Transverse colon (tissue), 4 donors: ENCODE data around the gene CCDC86.

Source experiments
- EP300 ChIP-seq: sonication (generic); formaldehyde crosslinking; IDR thresholded peaks from one replicate; pipeline ENCODE4 v1.6.1; 2017; ENCODE audit warnings: antibody characterized with exemption, low read depth
- POLR2A ChIP-seq: fragments of 450-650 bp; IDR thresholded peaks from one replicate; pipeline ENCODE4 v1.6.1; 2016; ENCODE audit warnings: antibody characterized with exemption, mild to moderate bottlenecking, moderate library complexity
- POLR2AphosphoS5 ChIP-seq, 3 donors: sonication (generic); formaldehyde crosslinking; IDR thresholded peaks; one replicate each; pipeline ENCODE4 v1.6.1; 2016; ENCODE audit warnings: antibody characterized with exemption in 3 of 3
- TF ChIP-seq, protein P1 (sequence below), 5 experiments: fragments of 200-600 bp in 3 of 5; fragments of 450-650 bp in 2 of 5; sonication (generic) in 3 of 5; IDR thresholded peaks; 1 replicate in 2 of 5; 2 replicates in 3 of 5; pipeline ENCODE4 v1.5.1; 2016 to 2017; ENCODE audit warnings: antibody characterized with exemption in 5 of 5, inconsistent platforms in 3 of 5, mild to moderate bottlenecking in 2 of 5, moderate library complexity in 1 of 5

DNA sequence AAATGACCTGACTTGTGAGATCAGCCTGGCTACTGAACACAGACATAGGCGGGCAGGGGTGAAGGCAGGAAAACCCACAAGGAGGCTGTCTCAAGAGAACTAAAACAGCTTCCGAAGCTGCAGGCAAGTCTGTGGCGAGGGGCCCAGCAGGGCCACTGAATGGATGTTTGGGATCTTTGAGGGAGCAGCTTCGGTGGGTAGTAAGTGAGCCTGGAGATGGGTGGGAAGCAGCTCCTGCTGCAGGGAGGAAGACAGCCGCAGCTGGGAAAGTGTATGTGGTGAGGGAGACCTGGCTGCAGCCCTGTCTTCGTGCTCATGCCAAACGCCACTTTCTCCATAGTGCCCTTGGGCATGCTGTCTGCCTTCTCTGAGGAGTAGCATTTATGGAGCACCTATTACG lies 3.4 kb downstream of the CCDC86 start:
- TF ChIP-seq EP300 (no peak), POLR2A (no peak), POLR2AphosphoS5 (IDR thresholded peaks at IDR 0.05) (no peak)
- TF ChIP-seq, protein P1, sequence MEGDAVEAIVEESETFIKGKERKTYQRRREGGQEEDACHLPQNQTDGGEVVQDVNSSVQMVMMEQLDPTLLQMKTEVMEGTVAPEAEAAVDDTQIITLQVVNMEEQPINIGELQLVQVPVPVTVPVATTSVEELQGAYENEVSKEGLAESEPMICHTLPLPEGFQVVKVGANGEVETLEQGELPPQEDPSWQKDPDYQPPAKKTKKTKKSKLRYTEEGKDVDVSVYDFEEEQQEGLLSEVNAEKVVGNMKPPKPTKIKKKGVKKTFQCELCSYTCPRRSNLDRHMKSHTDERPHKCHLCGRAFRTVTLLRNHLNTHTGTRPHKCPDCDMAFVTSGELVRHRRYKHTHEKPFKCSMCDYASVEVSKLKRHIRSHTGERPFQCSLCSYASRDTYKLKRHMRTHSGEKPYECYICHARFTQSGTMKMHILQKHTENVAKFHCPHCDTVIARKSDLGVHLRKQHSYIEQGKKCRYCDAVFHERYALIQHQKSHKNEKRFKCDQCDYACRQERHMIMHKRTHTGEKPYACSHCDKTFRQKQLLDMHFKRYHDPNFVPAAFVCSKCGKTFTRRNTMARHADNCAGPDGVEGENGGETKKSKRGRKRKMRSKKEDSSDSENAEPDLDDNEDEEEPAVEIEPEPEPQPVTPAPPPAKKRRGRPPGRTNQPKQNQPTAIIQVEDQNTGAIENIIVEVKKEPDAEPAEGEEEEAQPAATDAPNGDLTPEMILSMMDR (IDR thresholded peaks at IDR 0.05), result no peak
